Neural progenitor cell (in vitro differentiated cells): ENCODE data around the gene TCF7L2.

Source experiments
- EZH2 ChIP-seq: fragments of 200-600 bp; sonication (generic); IDR thresholded peaks from 2 replicates; pipeline ENCODE4 v1.6.1; 2017; ENCODE audit warnings: antibody characterized with exemption, mild to moderate bottlenecking, moderate library complexity
- EZH2phosphoT487 ChIP-seq: fragments of 200-600 bp; sonication (generic); IDR thresholded peaks from 2 replicates; pipeline ENCODE4 v1.6.1; 2017; ENCODE audit warnings: antibody characterized with exemption
- TF ChIP-seq, protein P1 (sequence below): fragments of 200-600 bp; sonication (generic); IDR thresholded peaks from 2 replicates; pipeline ENCODE4 v1.5.1; 2017; ENCODE audit warnings: antibody characterized with exemption, mild to moderate bottlenecking

DNA sequence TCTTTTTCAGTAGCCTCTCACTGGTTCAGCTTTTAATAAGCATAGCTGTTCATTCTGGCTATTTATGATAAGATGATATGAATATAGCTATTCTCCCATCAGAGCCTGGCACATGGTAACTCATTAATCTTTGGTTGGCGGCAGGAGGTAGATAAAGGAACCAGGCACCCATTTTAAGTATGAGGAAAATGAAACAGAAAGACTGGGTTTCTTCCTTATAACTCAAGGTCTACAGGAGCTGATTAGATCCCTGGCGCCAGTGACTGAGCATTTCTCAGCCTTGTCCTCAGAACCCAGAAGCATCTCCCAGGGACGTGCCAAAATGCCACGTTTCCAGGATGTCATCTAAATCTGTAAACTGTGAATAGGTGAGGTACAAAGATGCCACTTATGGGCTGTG lies 141.9 kb downstream of the TCF7L2 start:
- TF ChIP-seq, protein P1, sequence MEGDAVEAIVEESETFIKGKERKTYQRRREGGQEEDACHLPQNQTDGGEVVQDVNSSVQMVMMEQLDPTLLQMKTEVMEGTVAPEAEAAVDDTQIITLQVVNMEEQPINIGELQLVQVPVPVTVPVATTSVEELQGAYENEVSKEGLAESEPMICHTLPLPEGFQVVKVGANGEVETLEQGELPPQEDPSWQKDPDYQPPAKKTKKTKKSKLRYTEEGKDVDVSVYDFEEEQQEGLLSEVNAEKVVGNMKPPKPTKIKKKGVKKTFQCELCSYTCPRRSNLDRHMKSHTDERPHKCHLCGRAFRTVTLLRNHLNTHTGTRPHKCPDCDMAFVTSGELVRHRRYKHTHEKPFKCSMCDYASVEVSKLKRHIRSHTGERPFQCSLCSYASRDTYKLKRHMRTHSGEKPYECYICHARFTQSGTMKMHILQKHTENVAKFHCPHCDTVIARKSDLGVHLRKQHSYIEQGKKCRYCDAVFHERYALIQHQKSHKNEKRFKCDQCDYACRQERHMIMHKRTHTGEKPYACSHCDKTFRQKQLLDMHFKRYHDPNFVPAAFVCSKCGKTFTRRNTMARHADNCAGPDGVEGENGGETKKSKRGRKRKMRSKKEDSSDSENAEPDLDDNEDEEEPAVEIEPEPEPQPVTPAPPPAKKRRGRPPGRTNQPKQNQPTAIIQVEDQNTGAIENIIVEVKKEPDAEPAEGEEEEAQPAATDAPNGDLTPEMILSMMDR: no peak
- TF ChIP-seq EZH2phosphoT487 (no peak), EZH2 (no peak)
